Stimulated activated CD8-positive, alpha-beta memory T cell treated with anti-CD3 and anti-CD28 coated beads, Interleukin-2, amount 100 ng/mL, for 48 hours (primary cell): Measurements from ENCODE around the gene TMA7.
"Not testable (repeated sequence)": the region's sequence is repeated elsewhere in the genome, so short reads cannot be mapped to it uniquely, and the experiment has no call there.

ENCODE experiments used
- DNase-seq, 2 donors: peaks; one replicate each; pipeline ENCODE4 v3.0.0-alpha.2; 2020; ENCODE audit warnings: low read depth in 2 of 2

TMA7 gene

DNA sequence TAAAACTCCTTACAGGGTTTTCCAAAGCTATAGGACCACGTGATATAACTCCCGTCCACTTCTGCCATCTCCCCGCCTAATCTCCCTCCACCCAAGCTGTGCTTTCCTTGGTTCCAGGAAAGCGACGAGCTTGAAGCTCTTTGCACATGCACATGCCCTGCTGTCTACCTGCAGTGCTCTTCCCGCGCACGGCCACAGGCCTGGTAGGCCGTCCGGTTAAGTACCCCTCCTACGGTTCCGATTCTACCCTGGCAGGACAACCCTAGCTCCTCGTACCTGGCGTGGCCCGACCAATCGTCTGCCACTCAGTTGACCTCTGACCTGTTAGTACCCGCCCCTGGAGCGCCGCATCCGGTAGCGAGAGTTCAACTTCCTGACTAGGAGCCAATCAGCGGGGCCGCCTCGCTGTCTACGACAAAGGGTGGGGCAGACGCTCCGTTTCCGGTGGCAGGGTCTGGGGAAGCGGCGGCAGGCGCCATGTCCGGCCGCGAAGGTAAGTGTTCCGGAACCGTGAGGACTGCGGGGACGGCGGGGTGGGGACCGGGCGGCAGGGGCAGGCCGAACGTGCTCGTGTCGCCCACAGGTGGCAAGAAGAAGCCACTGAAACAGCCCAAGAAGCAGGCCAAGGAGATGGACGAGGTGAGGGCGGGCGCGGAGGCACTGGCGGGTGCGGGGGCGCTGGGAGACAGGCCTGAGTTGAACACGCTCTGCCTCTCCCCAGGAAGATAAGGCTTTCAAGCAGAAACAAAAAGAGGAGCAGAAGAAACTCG lies at the start of gene TMA7, which contains the start of gene CCDC51:
TMA7 (plus strand) TSS at position 438 of the 770 bp plus-strand sequence; CDS start at position 478, 40 bp downstream.
CCDC51 (minus strand) TSS at position 300 of the 770 bp plus-strand sequence. CDS start 4,991 bp downstream, outside the sequence.
- DNase-seq = peak; percentile 97 to 98

DNA sequence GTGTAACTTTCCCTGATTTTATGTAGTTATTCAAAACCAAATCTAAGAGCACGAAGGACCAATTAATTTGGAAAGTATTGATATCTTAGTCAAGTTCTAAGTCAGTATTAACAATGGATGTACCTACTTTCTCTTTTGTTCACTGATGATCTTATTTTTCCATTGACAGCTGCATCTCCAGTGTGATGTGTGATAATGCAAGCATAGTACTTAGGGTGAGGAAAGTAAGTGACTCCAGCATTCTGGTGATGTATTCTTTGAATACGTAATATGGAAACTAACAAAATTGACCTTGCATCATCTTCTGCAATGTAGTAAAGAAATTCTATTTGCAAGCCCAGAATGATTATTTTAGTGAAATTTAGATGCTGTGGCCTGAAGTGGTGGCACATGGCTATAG lies 45.7 kb upstream of the TMA7 start:
- no peak for DNase-seq

DNA sequence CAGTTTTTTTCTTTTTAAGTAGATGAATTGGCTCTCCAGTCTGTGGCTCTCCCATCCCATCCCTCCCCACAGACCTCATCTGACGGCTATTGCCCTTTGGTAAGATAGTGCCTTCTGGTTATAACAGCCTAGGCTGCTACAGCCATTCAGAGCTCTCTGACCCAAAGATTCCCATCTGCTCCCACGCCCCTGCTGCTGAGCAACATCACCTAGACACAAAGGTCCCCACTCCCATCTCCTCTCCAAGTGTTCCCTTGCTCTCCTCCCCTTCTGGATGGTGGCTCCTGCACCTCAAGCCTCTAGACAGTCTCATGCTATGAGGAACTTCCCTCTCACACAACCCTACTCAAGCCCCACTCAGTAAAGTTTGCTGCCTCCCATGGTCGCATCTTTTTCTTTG lies 44.3 kb upstream of the TMA7 start:
- DNase-seq = no peak

DNA sequence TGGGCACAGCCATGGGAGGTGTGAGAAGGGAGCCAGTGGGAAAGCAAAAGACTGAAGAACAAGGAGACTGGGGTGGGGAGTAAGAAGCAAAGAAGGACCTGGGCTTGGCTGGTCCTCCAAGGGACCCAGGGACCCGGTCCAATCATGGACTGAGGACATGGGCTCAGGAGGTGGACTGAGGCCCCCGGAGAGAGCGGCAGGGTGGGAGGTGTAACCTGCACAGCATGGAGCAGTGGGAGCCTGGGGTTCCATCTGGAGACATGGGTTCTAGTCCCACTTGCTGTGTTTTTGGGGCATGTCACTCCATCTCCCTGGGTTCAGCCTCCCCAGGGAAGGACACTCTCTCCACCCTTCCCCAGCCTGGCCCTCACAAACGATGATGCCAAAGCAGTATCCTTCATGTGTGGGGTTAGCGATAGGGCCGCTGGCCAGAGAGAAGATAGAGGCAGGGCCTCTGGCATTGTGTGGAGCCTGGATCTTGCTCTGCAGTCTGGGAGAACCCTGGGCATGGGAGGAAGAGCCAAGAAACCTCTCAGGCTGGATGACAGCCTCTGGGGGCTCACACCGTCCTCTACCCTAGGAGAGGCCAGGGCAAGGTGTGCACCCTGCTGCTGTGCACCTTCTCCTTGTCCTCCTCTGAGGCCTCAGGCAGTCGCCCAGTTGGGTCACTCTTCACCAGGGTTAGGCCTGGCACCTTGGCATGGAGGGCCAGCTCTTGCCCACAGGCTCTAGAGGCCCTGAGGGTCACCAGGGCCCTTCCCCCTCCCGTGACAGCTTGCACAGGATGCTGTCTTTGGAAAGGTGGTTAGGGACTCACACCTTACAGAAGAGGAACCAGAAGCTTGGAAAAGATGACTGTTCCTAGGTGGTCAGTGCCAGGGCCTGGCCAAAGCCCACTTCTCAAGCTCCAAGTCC lies 42.0 kb upstream of the TMA7 start:
- DNase-seq = no peak

DNA sequence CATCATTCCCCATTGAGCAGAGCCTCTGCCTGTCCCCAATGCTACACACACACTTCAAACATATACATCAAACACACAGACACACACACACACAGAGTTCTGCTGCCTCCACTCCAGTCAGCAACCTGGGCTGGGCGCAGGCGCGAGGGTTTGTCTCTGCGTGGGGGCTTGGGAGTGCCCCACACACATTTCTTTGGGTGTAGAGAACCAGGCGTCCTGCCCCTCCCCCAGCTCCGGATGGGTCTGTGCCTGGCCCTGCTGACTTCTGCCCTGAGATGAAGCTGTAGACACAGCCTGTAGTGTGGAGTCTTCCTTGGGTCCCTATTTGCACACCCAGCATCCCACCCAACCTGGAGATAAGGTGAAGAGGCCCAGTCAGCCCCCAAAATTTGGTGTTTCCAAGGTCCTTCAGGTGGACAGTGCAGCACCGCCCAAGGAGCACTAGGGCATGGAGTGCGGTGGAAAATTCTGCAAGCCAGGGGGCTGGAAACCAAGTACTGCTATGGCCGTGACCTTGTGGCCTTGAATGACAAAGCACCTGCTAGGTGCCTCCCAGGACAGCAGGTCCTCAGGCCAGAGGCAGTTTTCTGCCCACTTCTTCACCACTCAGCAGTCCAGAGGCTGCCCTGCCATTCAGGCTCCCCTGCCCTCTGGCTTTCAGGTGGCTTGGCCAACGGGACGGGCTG lies 41.2 kb upstream of the TMA7 start:
- DNase-seq = no peak

DNA sequence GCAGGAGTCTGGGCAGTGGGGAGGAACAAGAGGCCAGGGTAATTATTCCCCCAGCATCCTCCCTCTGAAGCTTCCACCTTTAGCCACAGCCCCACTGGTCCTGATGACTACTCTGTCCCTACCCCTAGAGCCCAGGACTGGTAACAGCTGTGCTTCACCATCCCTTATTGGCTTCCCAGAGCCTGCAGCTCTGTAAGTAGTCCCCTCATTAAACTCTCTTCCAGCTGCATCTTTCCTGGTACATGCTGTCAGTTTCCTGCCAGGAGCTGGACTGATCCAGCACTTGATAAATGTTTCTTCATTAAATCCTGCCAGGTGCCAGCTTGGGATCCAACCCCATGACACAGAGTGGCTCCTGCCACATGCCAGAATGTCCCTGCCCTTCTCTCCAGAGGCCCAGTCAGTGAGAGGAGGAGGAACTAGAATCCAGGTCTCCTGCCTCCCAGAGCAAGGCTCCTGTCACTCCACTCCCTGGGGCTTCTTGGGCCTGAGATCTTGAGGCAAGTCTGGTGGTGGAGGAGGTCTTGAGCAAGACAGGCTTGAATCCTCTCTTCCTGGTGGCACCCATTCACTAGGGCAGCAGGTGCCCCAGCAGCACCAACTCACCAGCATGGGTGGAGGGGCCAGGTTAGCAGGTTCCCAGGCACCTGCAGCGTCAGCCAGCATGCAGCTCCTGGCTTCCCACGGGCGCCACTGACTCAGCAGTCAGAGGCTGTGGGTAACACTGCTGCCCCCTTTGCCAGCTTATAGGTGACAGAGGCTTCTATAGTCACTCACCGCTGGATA lies 40.5 kb upstream of the TMA7 start:
- no peak for DNase-seq

DNA sequence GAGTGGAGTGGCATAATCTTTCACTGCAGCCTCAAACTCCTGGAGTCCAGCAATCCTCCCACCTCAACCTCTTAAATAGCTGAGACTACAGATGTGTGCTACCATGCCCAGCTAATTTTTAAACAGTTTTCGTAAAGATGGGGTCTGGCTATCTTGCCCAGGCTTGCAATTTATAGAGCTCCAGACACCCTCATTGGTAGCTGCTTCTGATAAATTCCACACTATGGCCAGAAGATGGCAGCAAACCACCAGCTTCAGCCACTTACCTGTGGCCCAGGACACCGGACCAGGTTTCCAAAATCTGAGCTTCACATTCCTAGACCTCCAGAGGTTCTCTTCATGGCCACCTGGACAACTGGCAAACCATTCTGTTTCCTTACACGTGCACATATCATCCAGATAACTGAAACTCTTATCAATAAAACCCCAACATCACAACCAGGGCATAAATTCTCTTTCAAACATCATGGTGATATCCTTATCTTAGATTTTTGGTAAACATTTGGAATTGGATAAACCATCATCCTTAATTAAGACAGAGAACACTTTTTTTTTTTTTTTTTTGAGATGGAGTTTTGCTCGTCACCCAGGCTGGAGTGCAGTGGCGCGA lies 39.1 kb upstream of the TMA7 start:
- DNase-seq = peak; percentile 14 to 26

DNA sequence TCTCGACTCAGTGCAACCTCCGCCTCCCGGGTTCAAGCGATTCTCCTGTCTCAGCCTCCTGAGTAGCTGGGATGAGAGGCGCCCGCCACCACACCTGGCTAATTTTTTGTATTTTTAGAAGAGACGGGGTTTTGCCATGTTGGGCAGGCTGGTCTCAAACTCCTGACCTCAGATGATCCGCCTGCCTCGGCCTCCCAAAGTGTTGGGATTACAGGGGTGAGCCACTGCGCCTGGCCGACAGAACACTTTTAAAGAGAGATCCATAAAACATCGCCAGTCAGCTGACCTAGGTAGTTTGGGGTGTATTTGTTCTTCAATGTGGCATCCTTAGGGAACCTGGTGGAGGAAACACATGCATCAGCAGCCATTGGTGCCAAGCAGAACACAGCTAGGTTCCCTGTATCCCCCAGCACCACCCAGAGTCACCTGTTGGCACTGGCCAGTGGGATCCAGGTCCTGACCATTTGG lies 38.6 kb upstream of the TMA7 start:
- not testable (repeated sequence) for DNase-seq

DNA sequence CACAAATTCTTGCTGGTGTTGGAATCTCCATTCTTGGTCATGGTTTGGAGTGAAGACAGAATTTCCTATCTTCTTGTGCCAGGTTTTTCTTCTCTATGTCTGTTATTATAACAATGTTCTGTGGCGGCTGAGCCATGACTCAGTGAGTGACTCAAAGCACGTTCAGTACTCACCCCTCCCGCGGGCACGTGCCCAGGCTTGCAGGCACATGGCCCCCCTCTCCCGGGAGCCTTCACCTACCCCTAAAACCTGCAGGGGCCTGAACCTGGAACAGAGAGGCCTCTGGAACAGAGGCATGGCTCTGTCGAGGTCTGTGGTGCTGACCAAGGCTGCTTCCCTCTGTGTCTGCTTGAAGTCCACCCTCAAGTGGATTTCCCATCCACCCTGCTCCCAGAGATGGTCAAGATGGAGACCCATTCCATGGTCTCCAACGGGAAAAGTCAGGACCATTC lies 37.8 kb upstream of the TMA7 start:
- no peak for DNase-seq

DNA sequence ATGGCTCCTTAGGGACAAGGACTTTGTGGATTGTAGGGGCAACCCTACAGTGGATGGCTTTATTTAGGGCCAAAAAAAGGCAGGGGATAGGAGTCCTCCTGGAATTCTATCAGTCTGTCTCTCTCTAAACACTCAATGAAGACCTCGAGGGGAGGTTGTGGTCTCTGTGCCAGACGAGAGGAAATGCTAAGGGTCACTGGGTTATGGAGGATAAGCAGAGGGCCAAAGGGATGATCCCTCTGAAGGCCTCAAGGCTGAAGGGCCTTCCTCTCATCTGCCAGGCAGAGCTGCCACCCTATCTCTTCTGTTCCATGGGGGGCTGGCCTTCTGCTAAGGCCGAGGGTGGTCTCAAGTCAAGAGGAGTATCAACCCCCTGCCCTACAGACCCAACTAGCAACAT lies 37.1 kb upstream of the TMA7 start:
- DNase-seq = no peak

DNA sequence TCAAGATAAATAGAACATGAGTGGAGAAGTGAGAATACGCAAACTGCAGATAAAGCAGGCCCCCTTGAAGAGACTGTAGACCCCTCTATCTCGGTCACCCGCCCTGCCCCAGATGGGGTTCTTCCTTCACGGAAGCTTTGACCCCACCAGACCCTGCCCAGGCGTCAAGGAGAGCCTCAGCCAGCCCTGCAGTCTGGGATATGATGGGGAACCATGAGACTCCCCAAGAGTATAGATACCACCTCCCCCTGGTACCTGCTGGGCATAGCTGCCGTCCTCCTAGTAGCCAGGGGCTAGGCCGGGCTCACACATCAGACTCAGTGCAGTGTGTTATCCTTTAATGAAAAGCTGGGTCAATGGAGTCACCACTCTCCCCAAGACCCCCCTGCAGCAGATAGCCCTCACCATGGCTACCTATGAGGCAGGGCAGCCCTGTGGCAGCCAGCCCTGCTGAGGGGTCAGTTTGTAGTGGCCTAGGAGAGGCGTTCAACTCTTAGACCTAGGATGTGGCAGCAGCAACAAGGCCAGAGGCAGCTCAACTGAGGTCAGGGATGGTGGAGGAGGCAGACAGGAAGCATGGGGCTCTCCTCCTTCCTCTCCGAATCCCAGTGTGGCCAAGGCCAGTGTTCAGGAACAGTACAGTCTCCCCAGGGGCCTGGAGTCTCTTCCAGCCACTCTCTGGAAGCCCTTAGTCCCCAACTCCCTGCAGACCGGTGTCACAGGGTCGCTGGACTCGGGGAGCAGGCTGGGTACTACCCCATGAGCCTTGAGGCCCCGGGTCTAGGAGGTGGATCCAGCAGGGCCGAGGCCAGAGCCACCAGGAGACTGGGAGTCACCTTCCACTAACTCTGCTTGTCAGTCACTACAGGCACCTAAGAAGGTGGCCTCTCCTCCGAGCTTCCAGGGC lies 36.3 kb upstream of the TMA7 start:
- no peak for DNase-seq

DNA sequence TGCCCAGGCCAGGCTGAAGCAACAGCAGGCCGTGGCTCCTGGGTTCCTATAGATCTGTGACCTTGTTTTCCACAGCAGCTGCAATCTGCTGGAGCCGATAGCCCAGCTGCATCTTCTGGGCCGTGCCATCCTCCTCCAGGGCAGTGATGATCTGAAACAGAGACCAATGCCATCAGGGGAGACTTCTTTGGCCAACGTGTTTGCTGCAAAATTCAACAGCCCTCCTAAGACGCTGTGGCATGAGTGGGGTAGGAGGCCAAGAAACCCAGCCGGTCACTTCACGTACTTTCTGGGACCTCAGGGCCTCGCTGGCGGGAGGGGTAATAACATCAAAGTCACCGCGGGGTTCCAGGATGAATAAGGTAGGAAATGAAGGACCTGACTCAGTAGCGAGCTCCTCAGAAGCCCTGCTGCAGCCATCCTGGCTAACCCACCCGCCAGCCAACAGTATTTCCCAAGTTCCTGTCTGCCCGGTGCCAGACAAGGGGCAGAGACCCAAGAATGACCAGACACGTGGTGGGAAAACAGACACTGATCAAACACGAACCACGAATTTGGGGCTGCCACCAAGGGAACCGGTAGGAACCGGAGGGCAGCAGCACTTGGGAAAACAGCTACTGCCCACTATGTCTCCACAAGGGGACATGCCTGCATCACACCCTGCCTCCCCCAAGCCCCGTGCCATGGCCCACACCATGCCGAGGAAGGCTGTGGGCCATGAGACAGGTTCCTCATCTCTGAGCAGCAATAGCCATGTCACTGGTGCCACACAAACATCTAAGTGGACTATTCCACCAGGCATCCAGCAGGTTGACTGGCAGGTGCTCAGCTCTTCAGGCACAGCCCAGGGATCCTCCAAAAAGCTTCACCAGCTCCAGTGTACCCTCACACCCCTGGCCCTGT lies 35.4 kb upstream of the TMA7 start:
- DNase-seq = no peak

DNA sequence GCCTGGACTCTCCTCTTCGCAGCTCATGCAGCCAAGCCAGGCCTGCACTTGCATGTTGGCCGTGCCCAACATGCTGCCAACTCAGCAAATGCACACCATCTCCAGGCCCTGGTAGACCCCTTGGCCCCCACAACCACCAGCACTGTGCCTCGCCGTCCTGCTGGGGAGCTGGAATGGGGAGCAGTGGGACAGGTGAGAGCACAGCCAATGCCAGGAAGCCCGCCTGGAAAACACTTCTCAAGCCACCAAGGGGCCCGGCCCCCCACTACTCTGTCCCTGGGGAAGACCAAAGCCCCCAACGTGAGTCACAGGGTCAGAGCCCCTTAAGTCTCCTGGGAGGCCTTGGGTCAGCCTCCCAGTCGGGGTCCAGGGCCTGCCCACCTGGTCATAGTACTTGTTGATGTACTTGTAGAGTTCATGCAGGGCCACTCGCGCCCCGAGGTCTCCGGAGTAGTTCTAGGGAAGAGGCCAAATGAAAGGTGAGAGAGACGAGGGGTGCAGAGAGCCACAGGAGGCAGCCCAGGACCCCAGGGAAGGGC lies 34.6 kb upstream of the TMA7 start:
- no peak for DNase-seq

DNA sequence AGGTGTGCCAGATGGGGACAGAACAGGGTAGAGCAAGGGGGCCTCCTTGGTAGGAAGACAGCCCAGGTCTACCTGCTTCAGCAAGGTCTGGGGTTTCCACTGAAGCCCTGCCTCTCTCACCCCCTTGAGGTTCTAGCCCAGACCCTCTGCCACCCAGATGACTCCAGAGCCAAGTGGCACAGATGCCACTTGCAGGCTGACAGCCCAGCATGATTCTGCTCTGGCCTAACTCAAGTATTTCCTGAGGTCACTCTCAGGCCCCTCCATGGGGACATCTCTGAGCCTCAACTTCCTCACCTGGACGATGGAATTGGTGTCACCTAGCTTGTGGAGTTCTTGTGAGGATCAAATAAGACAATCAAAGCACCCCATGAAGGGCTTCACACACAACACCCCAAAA lies 34.1 kb upstream of the TMA7 start:
- no peak for DNase-seq

DNA sequence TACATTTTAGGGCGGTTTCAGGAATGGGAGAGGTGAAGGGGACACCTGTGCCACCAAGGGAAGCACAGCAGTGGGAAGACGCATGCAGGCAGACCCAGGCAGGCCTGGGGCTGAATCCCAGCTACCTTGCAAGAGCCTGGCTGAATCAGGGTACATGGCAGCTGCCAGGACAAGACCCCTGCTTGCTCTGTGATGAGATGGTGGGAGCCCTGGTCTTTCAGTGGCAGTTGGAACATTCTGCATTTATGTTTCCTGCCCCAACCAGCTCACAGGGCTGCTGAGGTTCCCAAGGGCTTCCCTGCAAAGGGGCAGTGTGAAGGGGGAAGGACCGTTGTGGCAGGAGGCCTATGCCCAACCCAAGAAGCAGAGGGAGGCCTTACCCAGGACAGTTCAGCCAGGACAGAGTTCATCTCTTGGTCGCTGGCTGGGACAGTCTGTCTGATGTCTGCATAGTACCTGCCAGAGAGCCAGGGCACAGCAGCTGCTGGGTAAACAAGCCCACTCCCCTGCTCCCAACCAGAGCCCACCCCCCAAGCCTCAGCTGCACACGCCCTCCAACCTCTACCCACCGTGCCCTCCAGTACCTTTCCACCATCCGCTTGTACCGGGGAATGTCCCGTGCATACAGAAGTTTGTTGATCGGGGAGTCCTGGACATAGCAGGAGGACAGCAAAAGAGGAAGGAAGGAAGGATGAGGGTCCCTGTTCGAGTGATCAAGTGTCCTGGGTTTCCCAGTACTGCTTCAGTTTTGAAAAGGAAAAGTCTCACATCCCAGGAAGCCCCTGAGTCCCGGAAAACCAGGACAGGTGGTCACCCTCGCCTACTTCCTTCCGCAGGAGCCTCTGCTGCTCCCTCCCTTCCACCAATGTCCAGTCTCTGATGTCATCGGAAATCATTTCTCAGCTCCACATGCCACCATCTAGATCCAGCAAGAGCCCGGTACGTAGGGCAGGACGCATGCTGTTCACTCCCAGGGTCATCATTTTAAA lies 33.3 kb upstream of the TMA7 start:
- no peak for DNase-seq

DNA sequence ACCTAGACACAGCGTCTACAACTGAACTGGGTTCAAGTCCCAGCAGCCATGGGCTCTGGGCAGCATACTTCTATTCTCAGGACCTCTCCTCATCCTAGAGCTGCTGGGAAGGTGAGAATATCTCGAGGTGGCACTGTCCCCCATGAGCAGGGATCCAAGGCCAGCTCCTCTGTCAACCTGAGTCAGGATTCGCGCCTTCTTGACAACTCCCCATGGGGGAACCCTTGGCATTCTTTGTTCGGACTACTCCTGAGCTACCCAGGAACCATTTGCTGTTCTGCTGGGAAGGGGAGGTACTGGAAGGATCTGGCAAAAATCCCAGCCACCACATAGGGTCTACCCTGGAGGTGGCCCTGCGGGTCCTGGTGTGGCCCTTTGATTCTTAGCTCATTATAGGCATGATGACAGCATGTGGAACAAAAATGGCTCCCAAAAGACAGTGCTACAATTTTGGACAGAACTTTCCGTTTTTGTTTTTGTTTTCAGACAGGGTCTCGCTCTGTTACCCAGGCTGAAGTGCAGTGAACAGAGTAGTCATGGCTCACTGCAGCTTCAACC lies 32.4 kb upstream of the TMA7 start:
- DNase-seq = no peak

DNA sequence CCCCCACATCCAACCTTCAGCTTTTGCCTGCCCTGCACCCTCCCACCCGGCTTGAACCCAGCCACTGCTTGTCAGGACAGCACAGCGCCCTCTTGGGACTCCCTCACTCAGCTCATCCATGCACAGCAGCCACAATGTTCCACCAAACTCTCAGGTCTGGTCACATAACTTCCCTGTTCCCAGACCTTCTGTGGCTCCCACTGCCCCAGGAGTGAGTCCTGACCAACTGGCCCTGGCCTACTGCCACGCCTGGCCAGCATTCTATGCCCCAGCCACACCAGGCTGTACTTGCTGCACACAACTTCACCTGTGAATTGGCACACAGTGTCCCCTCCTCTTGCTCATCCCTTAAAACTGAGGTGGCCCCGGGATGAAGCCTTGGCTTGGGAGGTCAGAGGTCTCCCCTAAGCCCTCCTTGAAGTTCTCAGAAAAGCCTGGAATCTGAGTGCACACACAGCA lies 31.2 kb upstream of the TMA7 start:
- no peak for DNase-seq
